Measurements from ENCODE around the gene SCN5A. TPM values are rescaled to one million over a fixed set of nuclear protein-coding genes. Genes with fewer than 3 reads are reported as not detected.

The SCN5A gene
- total RNA-seq, 2 experiments from 2014 or later = 0.20 to 0.52 TPM

GRCh38 chr3:38662544-38662943 lies 13.1 kb upstream of the SCN5A start:
- no peak overlapping the region for H3K4me3 Mint-ChIP-seq
- H3K9me3 Mint-ChIP-seq = peaks cover 12% of the 10 kb centered on the region
- intact Hi-C loops (cut with micrococcal nuclease) = no loop called here
- POLR2A ChIA-PET = interaction anchor here (0.8 kb wide), 1 partner anchor 16 kb away, joined by 3 read pairs; no protein-coding TSS in a partner anchor
- H3K4me1 Mint-ChIP-seq (ENCODE audit: low read depth) = no peaks in the 10 kb centered on the region
- DNase-seq (no peak), ATAC-seq (no peak)
- H3K27ac Mint-ChIP-seq = no peak overlapping the region
- TF ChIP-seq CTCF (IDR thresholded peaks at IDR 0.05) = peak; percentile 39
- H3K36me3 Mint-ChIP-seq (ENCODE audit: low read depth) = no peaks in the 10 kb centered on the region
- peaks cover 28% of the 10 kb centered on the region for H3K27me3 Mint-ChIP-seq
- CTCF ChIA-PET = interaction anchor here (1.3 to 3.4 kb wide), 3 partner anchors 11 to 19 kb away, joined by 3 to 19 read pairs (median 8); no protein-coding TSS in a partner anchor

GRCh38 chr3:38658841-38659240 lies 9.4 kb upstream of the SCN5A start:
- peaks cover 12% of the 10 kb centered on the region for H3K9me3 Mint-ChIP-seq
- no peak overlapping the region for H3K27ac Mint-ChIP-seq
- no peak for TF ChIP-seq CTCF (IDR thresholded peaks at IDR 0.05)
- H3K36me3 Mint-ChIP-seq (ENCODE audit: low read depth) = no peaks in the 10 kb centered on the region
- DNase-seq = no peak
- peaks cover 26% of the 10 kb centered on the region for H3K27me3 Mint-ChIP-seq
- peaks cover 4% of the 10 kb centered on the region for H3K4me1 Mint-ChIP-seq (ENCODE audit: low read depth)
- intact Hi-C loops (cut with micrococcal nuclease) = loop anchor here (10.0 kb wide), 3 partner anchors 164 to 336 kb away; partner anchors contain the start of gene EXOG
- no peak overlapping the region for H3K4me3 Mint-ChIP-seq
- CTCF ChIA-PET = no interaction called here
- no peak for ATAC-seq
- POLR2A ChIA-PET = no interaction called here

GRCh38 chr3:38657369-38657768 lies 7.9 kb upstream of the SCN5A start:
- H3K9me3 Mint-ChIP-seq = peaks cover 5% of the 10 kb centered on the region
- H3K4me3 Mint-ChIP-seq = no peak overlapping the region
- H3K27me3 Mint-ChIP-seq = peaks cover 27% of the 10 kb centered on the region
- H3K36me3 Mint-ChIP-seq (ENCODE audit: low read depth) = no peaks in the 10 kb centered on the region
- intact Hi-C loops (cut with micrococcal nuclease) = loop anchor here (10.0 kb wide), 3 partner anchors 163 to 337 kb away; partner anchors contain the start of gene EXOG
- ChIA-PET POLR2A (no interaction called here), CTCF (interaction anchor here (1.2 to 7.4 kb wide), 3 partner anchors 10 to 135 kb away, joined by 3 to 190 read pairs (median 14); no protein-coding TSS in a partner anchor)
- TF ChIP-seq CTCF (IDR thresholded peaks at IDR 0.05) = no peak
- ATAC-seq = no peak
- peaks cover 4% of the 10 kb centered on the region for H3K4me1 Mint-ChIP-seq (ENCODE audit: low read depth)
- DNase-seq = no peak
- H3K27ac Mint-ChIP-seq = no peak overlapping the region

GRCh38 chr3:38655708-38656300 lies 6.3 kb upstream of the SCN5A start:
- H3K27me3 Mint-ChIP-seq = peaks cover 31% of the 10 kb centered on the region
- H3K36me3 Mint-ChIP-seq (ENCODE audit: low read depth) = no peaks in the 10 kb centered on the region
- peak; percentile 17 for DNase-seq

More at GRCh38 chr3:38655708-38656300, 6.3 kb upstream of the SCN5A start:
- ChIA-PET CTCF (interaction anchor here (0.6 to 7.4 kb wide), 20 partner anchors 9 to 466 kb away, joined by 3 to 190 read pairs (median 4); partner anchors contain the start of gene EXOG), POLR2A (no interaction called here)
- Mint-ChIP-seq H3K4me3 (no peak overlapping the region), H3K9me3 (no peaks in the 10 kb centered on the region), H3K4me1 (ENCODE audit: low read depth) (peaks cover 4% of the 10 kb centered on the region), H3K27ac (no peak overlapping the region)
- peak; percentile 56 for TF ChIP-seq CTCF (IDR thresholded peaks at IDR 0.05)
- ATAC-seq = peak; percentile 53
- intact Hi-C loops (cut with micrococcal nuclease) = loop anchor here (10.0 kb wide), 3 partner anchors 161 to 339 kb away; partner anchors contain the start of gene EXOG
